Neuronal stem cell (in vitro differentiated cells): Measurements from ENCODE around the gene FARS2.

Experiments
- DNase-seq: peaks from one replicate; pipeline ENCODE4 v3.0.0-alpha.2; 2013; ENCODE audit warnings: low spot score
- H2AFZ ChIP-seq: one replicate; pipeline ENCODE4 v1.6.1; 2013; ENCODE audit warnings: mild to moderate bottlenecking, low read length, inconsistent platforms
- H2AK5ac ChIP-seq: 2 replicates; pipeline ENCODE4 v1.6.1; 2013; ENCODE audit warnings: low read depth, mild to moderate bottlenecking, inconsistent platforms, low read length, moderate library complexity, mixed read lengths
- H2BK120ac ChIP-seq: 2 replicates; pipeline ENCODE4 v1.6.1; 2013; ENCODE audit warnings: low read depth, mild to moderate bottlenecking, inconsistent platforms, low read length, moderate library complexity, mixed read lengths
- H2BK12ac ChIP-seq: one replicate; pipeline ENCODE4 v1.6.1; 2013; ENCODE audit warnings: low read length, inconsistent platforms
- H2BK15ac ChIP-seq: 2 replicates; pipeline ENCODE4 v1.6.1; 2013; ENCODE audit warnings: mild to moderate bottlenecking, low read length, inconsistent platforms, mixed read lengths
- H2BK5ac ChIP-seq: one replicate; pipeline ENCODE4 v1.6.1; 2013; ENCODE audit warnings: inconsistent platforms, mild to moderate bottlenecking, low read length, moderate library complexity
- H3K14ac ChIP-seq: one replicate; pipeline ENCODE4 v1.6.1; 2013; ENCODE audit warnings: low read length, inconsistent platforms
- H3K18ac ChIP-seq: 2 replicates; pipeline ENCODE4 v1.6.1; 2013; ENCODE audit warnings: low read length, inconsistent platforms
- H3K23ac ChIP-seq: 2 replicates; pipeline ENCODE4 v1.6.1; 2013; ENCODE audit warnings: low read depth, mild to moderate bottlenecking, mixed read lengths, low read length, inconsistent platforms; ENCODE audit not compliant: poor library complexity
- H3K27ac ChIP-seq: replicated peaks from 3 replicates; pipeline ENCODE4 v1.5.1; 2013; ENCODE audit warnings: low read length, inconsistent platforms
- H3K27me3 ChIP-seq, 3 experiments: 2 replicates each; pipeline ENCODE4 v1.6.1; 2013; ENCODE audit warnings: low read length in 3 of 3, mild to moderate bottlenecking in 2 of 3, inconsistent platforms in 1 of 3, low read depth in 1 of 3, mixed read lengths in 1 of 3, moderate library complexity in 1 of 3; ENCODE audit not compliant: control insufficient read depth in 3 of 3, insufficient read depth in 3 of 3
- H3K36me3 ChIP-seq, 2 donors: replicated peaks in 1 of 2; 2 replicates each; pipeline ENCODE4 v1.6.1; 2013; ENCODE audit warnings: low read length in 2 of 2; ENCODE audit not compliant: control insufficient read depth in 2 of 2, insufficient read depth in 2 of 2
- H3K4ac ChIP-seq: 2 replicates; pipeline ENCODE4 v1.6.1; 2013; ENCODE audit warnings: inconsistent platforms, mild to moderate bottlenecking, low read length, moderate library complexity
- H3K4me1 ChIP-seq, 2 donors: 1 replicate in 1 of 2; 2 replicates in 1 of 2; pipeline ENCODE4 v1.6.1; 2013; ENCODE audit warnings: low read length in 2 of 2, low read depth in 1 of 2; ENCODE audit not compliant: control insufficient read depth in 2 of 2, insufficient read depth in 1 of 2
- H3K4me2 ChIP-seq: one replicate; pipeline ENCODE4 v1.6.1; 2013; ENCODE audit warnings: mild to moderate bottlenecking, low read length, inconsistent platforms; ENCODE audit not compliant: insufficient read depth, poor library complexity, severe bottlenecking
- H3K4me3 ChIP-seq, 2 donors: 2 replicates each; pipeline ENCODE4 v1.5.1; 2013; ENCODE audit warnings: low read length in 2 of 2, mild to moderate bottlenecking in 2 of 2, inconsistent platforms in 1 of 2, moderate library complexity in 1 of 2
- H3K79me1 ChIP-seq: one replicate; pipeline ENCODE4 v1.6.1; 2013; ENCODE audit warnings: low read depth, mild to moderate bottlenecking, inconsistent platforms, low read length, moderate library complexity
- H3K9ac ChIP-seq: one replicate; pipeline ENCODE4 v1.6.1; 2013; ENCODE audit warnings: mild to moderate bottlenecking, low read depth, low read length, inconsistent platforms; ENCODE audit not compliant: poor library complexity
- H3K9me3 ChIP-seq, 2 donors: replicated peaks in 1 of 2; 2 replicates each; pipeline versions ENCODE3 to v1.6.1; 2013; ENCODE audit warnings: low read length in 2 of 2, mild to moderate bottlenecking in 2 of 2, inconsistent platforms in 1 of 2, low read depth in 1 of 2, mixed read lengths in 1 of 2, moderate library complexity in 1 of 2; ENCODE audit not compliant: control insufficient read depth in 2 of 2, insufficient read depth in 1 of 2
- H4K8ac ChIP-seq: one replicate; pipeline ENCODE4 v1.6.1; 2013; ENCODE audit warnings: low read depth, mild to moderate bottlenecking, inconsistent platforms, low read length, moderate library complexity
- H4K91ac ChIP-seq: one replicate; pipeline ENCODE4 v1.6.1; 2013; ENCODE audit warnings: low read length, low read depth, mild to moderate bottlenecking, inconsistent platforms; ENCODE audit not compliant: poor library complexity
- WGBS, 2 donors: extraction: QIAGEN DNeasy Blood & Tissue Kit; methylation state at CpG; one replicate each; pipeline ENCODE4 v1.1.7; 2013; ENCODE audit warnings: missing lambda C conversion rate in 2 of 2, mixed read lengths in 1 of 2; ENCODE audit not compliant: insufficient read length in 2 of 2, insufficient replicate concordance in 1 of 2; ENCODE audit errors: extremely low coverage in 2 of 2; 5-methylcytosine and 5-hydroxymethylcytosine counted together

FARS2 gene

GRCh38 chr6:5728351-5729079, 467.2 kb downstream of the FARS2 start:
- H3K79me1 ChIP-seq: no peaks in the 10 kb centered on the region
- no peak overlapping the region for H2AFZ ChIP-seq
- H2BK15ac ChIP-seq: no peak overlapping the region
- H3K4me2 ChIP-seq: no peak overlapping the region
- no peak overlapping the region for H3K4me3 ChIP-seq
- no peak overlapping the region for H3K14ac ChIP-seq
- no peak overlapping the region for H2BK12ac ChIP-seq
- H4K8ac ChIP-seq: no peak overlapping the region
- H3K36me3 ChIP-seq: no peaks in the 10 kb centered on the region
- peak overlapping the region; percentile 11 for H3K27ac ChIP-seq
- no peak overlapping the region for H4K91ac ChIP-seq
- no peaks in the 10 kb centered on the region for H3K9me3 ChIP-seq
- no peak overlapping the region for H3K9ac ChIP-seq
- H3K23ac ChIP-seq: no peak overlapping the region
- no peak overlapping the region for H2BK120ac ChIP-seq
- no peak for DNase-seq
- H2BK5ac ChIP-seq: no peak overlapping the region
- H3K18ac ChIP-seq: no peak overlapping the region
- H2AK5ac ChIP-seq: no peak overlapping the region
- no peak overlapping the region for H3K4ac ChIP-seq
- no CpG with 5 or more reads among the region's 16 CpGs for WGBS, 2 donors
- no peaks in the 10 kb centered on the region for H3K27me3 ChIP-seq
- H3K4me1 ChIP-seq: peaks cover 5 to 13% of the 10 kb centered on the region in 2 donors

- Histone ChIP-seq H3K4me2 (no peak overlapping the region), H3K9ac (no peak overlapping the region), H3K4ac (no peak overlapping the region), H2BK120ac (no peak overlapping the region), H3K18ac (peak overlapping the region; percentile 78), H4K8ac (no peak overlapping the region), H3K36me3 (no peaks in the 10 kb centered on the region), H2BK15ac (peak overlapping the region; percentile 52), H2BK5ac (no peak overlapping the region), H3K4me3 (no peak overlapping the region), H3K4me1 (peaks cover under 1 to 8% of the 10 kb centered on the region in 2 donors), H2AK5ac (no peak overlapping the region), H3K27ac (no peak overlapping the region), H3K9me3 (no peaks in the 10 kb centered on the region), H3K14ac (peak overlapping the region; percentile 10), H3K79me1 (no peaks in the 10 kb centered on the region), H2AFZ (no peak overlapping the region), H3K23ac (no peak overlapping the region), H4K91ac (no peak overlapping the region), H2BK12ac (no peak overlapping the region), H3K27me3 (no peaks in the 10 kb centered on the region)
- WGBS, 2 donors: no CpG with 5 or more reads among the region's 8 CpGs
- DNase-seq: no peak
Observed at GRCh38 chr6:5729080-5729434, 467.7 kb downstream of the FARS2 start.

- H3K4me3 ChIP-seq: no peak overlapping the region
- no peak overlapping the region for H2BK15ac ChIP-seq
- no peak overlapping the region for H2BK12ac ChIP-seq
- no peak overlapping the region for H3K23ac ChIP-seq
- H3K4ac ChIP-seq: no peak overlapping the region
- no peaks in the 10 kb centered on the region for H3K36me3 ChIP-seq
- no peaks in the 10 kb centered on the region for H3K27me3 ChIP-seq
- no peak overlapping the region for H2AFZ ChIP-seq
- no CpG with 5 or more reads among the region's 4 CpGs for WGBS, 2 donors
- no peak overlapping the region for H2AK5ac ChIP-seq
- H3K27ac ChIP-seq: no peak overlapping the region
- no peak overlapping the region for H2BK5ac ChIP-seq
- H3K79me1 ChIP-seq: no peaks in the 10 kb centered on the region
- H3K14ac ChIP-seq: no peak overlapping the region
- H3K18ac ChIP-seq: no peak overlapping the region
- DNase-seq: no peak
- no peak overlapping the region for H4K8ac ChIP-seq
- no peak overlapping the region for H2BK120ac ChIP-seq
- no peak overlapping the region for H3K9ac ChIP-seq
- no peak overlapping the region for H4K91ac ChIP-seq
- no peak overlapping the region for H3K4me2 ChIP-seq
- H3K9me3 ChIP-seq: no peaks in the 10 kb centered on the region
- H3K4me1 ChIP-seq: peaks cover 0 to 8% of the 10 kb centered on the region in 2 donors
Observed at GRCh38 chr6:5729813-5730517, 468.7 kb downstream of the FARS2 start.

GRCh38 chr6:5730585-5731263, 469.4 kb downstream of the FARS2 start:
- H4K91ac ChIP-seq: no peak overlapping the region
- H3K4ac ChIP-seq: no peak overlapping the region
- no peak overlapping the region for H2BK12ac ChIP-seq
- no peaks in the 10 kb centered on the region for H3K9me3 ChIP-seq
- no peak overlapping the region for H2AFZ ChIP-seq
- H3K4me1 ChIP-seq: peaks cover 0 to 8% of the 10 kb centered on the region in 2 donors
- H3K9ac ChIP-seq: no peak overlapping the region
- no peak overlapping the region for H3K18ac ChIP-seq
- H2BK5ac ChIP-seq: no peak overlapping the region
- H2BK15ac ChIP-seq: no peak overlapping the region
- no peaks in the 10 kb centered on the region for H3K79me1 ChIP-seq
- H3K14ac ChIP-seq: no peak overlapping the region
- no peak overlapping the region for H2AK5ac ChIP-seq
- H2BK120ac ChIP-seq: no peak overlapping the region
- DNase-seq: no peak
- H3K4me3 ChIP-seq: no peak overlapping the region
- no peaks in the 10 kb centered on the region for H3K27me3 ChIP-seq
- no peak overlapping the region for H3K23ac ChIP-seq
- no CpG with 5 or more reads among the region's 8 CpGs for WGBS, 2 donors
- no peak overlapping the region for H3K4me2 ChIP-seq
- no peaks in the 10 kb centered on the region for H3K36me3 ChIP-seq
- no peak overlapping the region for H4K8ac ChIP-seq
- H3K27ac ChIP-seq: no peak overlapping the region
